Activated CD4-positive, alpha-beta memory T cell treated with anti-CD3 and anti-CD28 coated beads, Interleukin-2, amount 10 ng/mL, durations not matched to agents 7 days and 5 days (primary cell): Measurements from ENCODE around the gene ASF1A. TPM values are rescaled to one million over a fixed set of nuclear protein-coding genes. Genes with fewer than 3 reads are reported as not detected.

Experiments
- CTCF ChIA-PET: fragments of 350-600 bp; sonication (Branson Sonifier 250); formaldehyde crosslinking; loops from one replicate; lab custom pipeline; 2021; ENCODE audit warnings: antibody characterized with exemption, inconsistent platforms; lab: Charles Lee
- POLR2A ChIA-PET: fragments of 350-600 bp; sonication (Branson Sonifier 250); formaldehyde crosslinking; loops from one replicate; lab custom pipeline; 2021; ENCODE audit warnings: antibody characterized with exemption; lab: Charles Lee
- DNase-seq: peaks from one replicate; pipeline ENCODE4 v3.0.0-alpha.2; 2020
- H3K27ac Mint-ChIP-seq: one replicate; pipeline ENCODE4 v1.8.0; 2021; ENCODE audit warnings: mild to moderate bottlenecking, mixed read lengths
- H3K27me3 Mint-ChIP-seq: one replicate; pipeline ENCODE4 v1.8.0; 2021; ENCODE audit warnings: mixed read lengths
- H3K36me3 Mint-ChIP-seq: one replicate; pipeline ENCODE4 v1.8.0; 2021; ENCODE audit warnings: low read depth, mixed read lengths
- H3K4me1 Mint-ChIP-seq: one replicate; pipeline ENCODE4 v1.8.0; 2021; ENCODE audit warnings: mixed read lengths
- H3K4me3 Mint-ChIP-seq: one replicate; pipeline ENCODE4 v1.8.0; 2021; ENCODE audit warnings: mild to moderate bottlenecking, mixed read lengths
- H3K9me3 Mint-ChIP-seq: one replicate; pipeline ENCODE4 v1.8.0; 2021; ENCODE audit warnings: mixed read lengths
- total RNA-seq, 2 experiments: library from RNA; stranded (reverse); gene quantifications; one replicate each; pipeline ENCODE4 v1.2.3, GENCODE V29; 2021

The ASF1A gene
- total RNA-seq, 2 experiments from 2014 or later, result 55.7 to 59.8 TPM

DNA sequence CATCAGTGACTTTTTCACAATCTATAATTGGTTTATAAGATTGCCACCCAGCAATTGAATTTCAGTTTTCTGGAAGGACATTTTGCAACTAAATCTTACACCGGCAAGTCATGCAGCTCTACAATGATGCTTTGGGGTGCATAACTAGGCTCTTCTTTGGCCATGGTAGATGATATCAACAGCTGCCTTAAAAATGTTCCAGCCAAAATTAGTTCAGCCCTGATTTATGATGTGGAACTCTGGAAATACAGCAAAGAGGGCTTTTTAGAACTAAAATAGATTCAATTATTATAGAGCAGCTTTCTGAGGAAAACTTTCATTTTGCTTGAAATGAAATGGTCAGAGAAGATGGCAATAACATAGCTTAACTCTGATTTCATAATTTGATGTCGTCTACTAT lies 59.4 kb downstream of the ASF1A start:
- no peak for DNase-seq
- no peaks in the 10 kb centered on the region for H3K9me3 Mint-ChIP-seq
- peaks cover 7% of the 10 kb centered on the region for H3K27me3 Mint-ChIP-seq
- H3K4me3 Mint-ChIP-seq, result no peak overlapping the region
- H3K27ac Mint-ChIP-seq, result no peak overlapping the region
- no peaks in the 10 kb centered on the region for H3K36me3 Mint-ChIP-seq
- H3K4me1 Mint-ChIP-seq, result peaks cover 3% of the 10 kb centered on the region
- ChIA-PET POLR2A (no interaction called here), CTCF (interaction anchor here (1.6 kb wide), 1 partner anchor 10 kb away, joined by 3 read pairs; no protein-coding TSS in a partner anchor)

Other genes starting within 250 kb of the ASF1A start
- 10 to 100 TPM; 36.2 to 38.0 TPM for gene CEP85L, start 242.6 kb upstream of the ASF1A start, total RNA-seq
- gene MCM9, start 41.0 kb downstream of the ASF1A start, total RNA-seq, result 10 to 100 TPM; 14.8 to 15.7 TPM
- gene FAM184A, start 184.5 kb downstream of the ASF1A start, total RNA-seq, result 1 to 10 TPM; 5.4 to 5.9 TPM